ENCODE measurements around the gene CYP27C1. TPM values are rescaled to one million over a fixed set of nuclear protein-coding genes. Genes with fewer than 3 reads are reported as not detected.

CYP27C1 gene
- total and polyA plus RNA-seq, 4 donors, result 0.02 to 0.14 (median 0.07) TPM

DNA sequence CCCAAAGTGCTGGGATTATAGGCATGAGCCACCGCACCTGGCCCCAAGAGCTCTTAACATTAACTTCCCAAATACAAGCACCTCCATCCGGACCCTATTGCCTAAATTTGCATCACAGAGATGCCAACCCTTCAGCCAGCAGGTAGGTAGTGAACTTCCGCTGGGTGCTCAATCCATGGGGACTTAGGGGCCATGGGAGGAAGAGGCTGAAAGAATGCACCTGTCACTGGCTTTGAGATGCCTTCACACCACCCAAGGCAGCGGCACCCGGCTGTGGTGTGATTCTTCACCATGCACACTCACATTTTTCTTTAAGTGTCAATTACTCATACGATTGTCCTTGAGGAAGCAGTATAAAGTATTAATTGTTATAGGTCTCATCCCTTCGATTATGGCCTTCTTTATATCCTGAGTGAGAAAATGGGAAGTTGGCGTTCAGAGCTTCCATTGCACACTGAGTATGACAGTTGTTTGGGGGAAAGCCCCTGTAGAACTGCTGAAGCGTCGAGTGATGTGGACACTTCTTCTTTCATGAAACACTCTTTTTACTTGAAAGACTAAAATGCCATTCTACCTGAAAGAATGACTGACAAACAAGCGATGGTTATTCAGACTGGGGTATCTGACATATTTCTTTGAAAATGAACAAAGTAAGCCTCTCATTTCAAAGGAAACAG lies 61.3 kb downstream of the CYP27C1 start (continued):
- TF ChIP-seq CTCF (IDR thresholded peaks at IDR 0.05; ENCODE audit: low read depth, low read length, missing input control), result no peak

DNA sequence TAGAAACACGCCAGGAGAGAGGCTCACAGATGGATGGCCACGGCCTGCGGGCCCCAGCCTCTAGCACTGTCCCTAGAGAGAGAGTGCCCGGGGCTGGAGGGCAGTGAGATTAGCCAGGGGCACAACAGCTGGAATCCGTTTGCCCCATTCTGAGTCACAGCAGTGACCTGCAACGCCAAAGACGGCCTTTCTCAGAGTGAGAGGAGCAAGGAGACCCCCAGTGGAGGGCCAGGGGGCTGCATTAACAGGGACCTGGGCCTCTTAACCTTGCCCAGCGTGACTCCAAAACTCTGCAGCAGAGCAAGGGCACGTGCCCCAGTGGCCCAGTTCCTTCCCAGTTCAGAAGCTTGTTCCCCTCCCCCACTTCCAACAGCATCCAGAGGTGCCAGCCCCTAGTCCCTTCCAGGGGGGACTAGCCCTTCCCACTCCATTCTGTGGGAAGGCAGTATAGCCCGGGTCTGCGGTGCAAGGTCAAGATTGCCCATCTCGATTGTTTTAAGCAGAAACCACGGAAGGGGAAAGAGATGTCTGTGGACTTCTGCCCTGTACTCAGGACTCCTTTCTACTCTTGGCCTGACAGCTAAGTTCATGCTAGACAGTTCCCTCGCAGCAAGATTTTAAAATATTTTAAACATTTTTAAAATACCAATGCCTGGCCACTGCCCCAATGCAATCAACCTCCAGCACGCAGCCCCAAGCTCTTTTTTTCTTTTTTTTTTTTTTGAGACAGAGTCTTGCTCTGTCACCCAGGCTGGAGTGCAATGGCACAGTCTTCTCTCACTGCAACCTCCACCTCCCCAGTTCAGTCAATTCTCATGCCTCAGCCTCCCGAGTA lies 62.2 kb downstream of the CYP27C1 start:
- no peak overlapping the region for H3K4me3 ChIP-seq (ENCODE audit: low read depth in 1 of 3, low read length in 3 of 3)
- no peaks in the 10 kb centered on the region for H3K36me3 ChIP-seq (ENCODE audit: control insufficient read depth in 4 of 4, insufficient read depth in 3 of 4, low read depth in 1 of 4, low read length in 3 of 4)
- H3K9me3 ChIP-seq (ENCODE audit: control insufficient read depth in 4 of 4, low read length in 3 of 4), result no peaks in the 10 kb centered on the region
- no peak for DNase-seq (ENCODE audit: low spot score)
- WGBS, result 82% methylated on average over 16 of the region's 16 CpGs
- H3K27me3 ChIP-seq (ENCODE audit: control insufficient read depth in 4 of 4, insufficient read depth in 4 of 4, low read length in 3 of 4), result no peaks in the 10 kb centered on the region
- TF ChIP-seq CTCF (IDR thresholded peaks at IDR 0.05; ENCODE audit: low read depth, low read length, missing input control) (no peak), FOXA1 (IDR thresholded peaks at IDR 0.05) (no peak), HNF4A (conservative IDR thresholded peaks at IDR 0.05) (no peak), GABPA (IDR thresholded peaks at IDR 0.05 in 1 of 2, conservative IDR thresholded peaks at IDR 0.05 in 1 of 2) (no peak), RAD21 (IDR thresholded peaks at IDR 0.05) (no peak), YY1 (IDR thresholded peaks at IDR 0.05) (no peak), MAX (IDR thresholded peaks at IDR 0.05) (no peak), JUND (IDR thresholded peaks at IDR 0.05) (no peak), NR2F2 (IDR thresholded peaks at IDR 0.05) (no peak), HNF4G (IDR thresholded peaks at IDR 0.05) (no peak)
- TF ChIP-seq, protein P1, sequence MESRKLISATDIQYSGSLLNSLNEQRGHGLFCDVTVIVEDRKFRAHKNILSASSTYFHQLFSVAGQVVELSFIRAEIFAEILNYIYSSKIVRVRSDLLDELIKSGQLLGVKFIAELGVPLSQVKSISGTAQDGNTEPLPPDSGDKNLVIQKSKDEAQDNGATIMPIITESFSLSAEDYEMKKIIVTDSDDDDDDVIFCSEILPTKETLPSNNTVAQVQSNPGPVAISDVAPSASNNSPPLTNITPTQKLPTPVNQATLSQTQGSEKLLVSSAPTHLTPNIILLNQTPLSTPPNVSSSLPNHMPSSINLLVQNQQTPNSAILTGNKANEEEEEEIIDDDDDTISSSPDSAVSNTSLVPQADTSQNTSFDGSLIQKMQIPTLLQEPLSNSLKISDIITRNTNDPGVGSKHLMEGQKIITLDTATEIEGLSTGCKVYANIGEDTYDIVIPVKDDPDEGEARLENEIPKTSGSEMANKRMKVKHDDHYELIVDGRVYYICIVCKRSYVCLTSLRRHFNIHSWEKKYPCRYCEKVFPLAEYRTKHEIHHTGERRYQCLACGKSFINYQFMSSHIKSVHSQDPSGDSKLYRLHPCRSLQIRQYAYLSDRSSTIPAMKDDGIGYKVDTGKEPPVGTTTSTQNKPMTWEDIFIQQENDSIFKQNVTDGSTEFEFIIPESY (IDR thresholded peaks at IDR 0.05), result no peak
- no peak overlapping the region for H3K9ac ChIP-seq (ENCODE audit: low read depth in 1 of 2, low read length in 2 of 2)
- H3K4me1 ChIP-seq (ENCODE audit: control insufficient read depth in 4 of 4, insufficient read depth in 4 of 4, low read length in 3 of 4), result no peaks in the 10 kb centered on the region
- no peak overlapping the region for H3K27ac ChIP-seq (ENCODE audit: low read depth in 1 of 2, low read length in 2 of 2)

DNA sequence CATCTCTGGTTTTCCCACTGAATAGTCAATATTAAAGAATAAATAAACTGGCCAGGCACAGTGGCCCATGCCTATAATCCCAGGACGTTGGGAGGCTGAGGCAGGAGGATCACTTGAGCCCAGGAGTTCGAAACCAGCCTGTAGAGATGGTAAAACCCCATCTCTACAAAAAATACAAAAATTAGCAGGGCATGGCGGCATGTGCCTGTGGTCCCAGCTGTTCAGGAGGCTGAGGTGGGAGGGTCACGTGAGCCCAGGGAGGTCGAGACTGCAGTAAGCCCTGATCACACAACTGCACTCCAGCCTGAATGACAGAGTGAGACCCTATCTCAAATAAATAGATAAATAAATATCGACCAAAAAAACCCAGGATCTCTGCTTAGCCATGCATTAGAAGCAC lies 63.0 kb downstream of the CYP27C1 start:
- Histone ChIP-seq H3K9me3 (ENCODE audit: control insufficient read depth in 4 of 4, low read length in 3 of 4) (no peaks in the 10 kb centered on the region), H3K4me1 (ENCODE audit: control insufficient read depth in 4 of 4, insufficient read depth in 4 of 4, low read length in 3 of 4) (no peaks in the 10 kb centered on the region), H3K9ac (ENCODE audit: low read depth in 1 of 2, low read length in 2 of 2) (no peak overlapping the region), H3K4me3 (ENCODE audit: low read depth in 1 of 3, low read length in 3 of 3) (no peak overlapping the region), H3K27ac (ENCODE audit: low read depth in 1 of 2, low read length in 2 of 2) (no peak overlapping the region), H3K27me3 (ENCODE audit: control insufficient read depth in 4 of 4, insufficient read depth in 4 of 4, low read length in 3 of 4) (no peaks in the 10 kb centered on the region), H3K36me3 (ENCODE audit: control insufficient read depth in 4 of 4, insufficient read depth in 3 of 4, low read depth in 1 of 4, low read length in 3 of 4) (no peaks in the 10 kb centered on the region)
- DNase-seq (ENCODE audit: low spot score), result no peak
- 93% methylated on average over 6 of the region's 6 CpGs for WGBS
- TF ChIP-seq GABPA (IDR thresholded peaks at IDR 0.05 in 1 of 2, conservative IDR thresholded peaks at IDR 0.05 in 1 of 2) (no peak), YY1 (IDR thresholded peaks at IDR 0.05) (no peak), RXRA (IDR thresholded peaks at IDR 0.05) (no peak), JUND (IDR thresholded peaks at IDR 0.05) (no peak), HNF4A (conservative IDR thresholded peaks at IDR 0.05) (no peak), ATF3 (IDR thresholded peaks at IDR 0.05) (no peak), SP1 (IDR thresholded peaks at IDR 0.05) (no peak), EGR1 (IDR thresholded peaks at IDR 0.05; ENCODE audit: low read depth in 2 of 2) (no peak), FOXA2 (IDR thresholded peaks at IDR 0.05) (no peak)
- TF ChIP-seq, protein P2, sequence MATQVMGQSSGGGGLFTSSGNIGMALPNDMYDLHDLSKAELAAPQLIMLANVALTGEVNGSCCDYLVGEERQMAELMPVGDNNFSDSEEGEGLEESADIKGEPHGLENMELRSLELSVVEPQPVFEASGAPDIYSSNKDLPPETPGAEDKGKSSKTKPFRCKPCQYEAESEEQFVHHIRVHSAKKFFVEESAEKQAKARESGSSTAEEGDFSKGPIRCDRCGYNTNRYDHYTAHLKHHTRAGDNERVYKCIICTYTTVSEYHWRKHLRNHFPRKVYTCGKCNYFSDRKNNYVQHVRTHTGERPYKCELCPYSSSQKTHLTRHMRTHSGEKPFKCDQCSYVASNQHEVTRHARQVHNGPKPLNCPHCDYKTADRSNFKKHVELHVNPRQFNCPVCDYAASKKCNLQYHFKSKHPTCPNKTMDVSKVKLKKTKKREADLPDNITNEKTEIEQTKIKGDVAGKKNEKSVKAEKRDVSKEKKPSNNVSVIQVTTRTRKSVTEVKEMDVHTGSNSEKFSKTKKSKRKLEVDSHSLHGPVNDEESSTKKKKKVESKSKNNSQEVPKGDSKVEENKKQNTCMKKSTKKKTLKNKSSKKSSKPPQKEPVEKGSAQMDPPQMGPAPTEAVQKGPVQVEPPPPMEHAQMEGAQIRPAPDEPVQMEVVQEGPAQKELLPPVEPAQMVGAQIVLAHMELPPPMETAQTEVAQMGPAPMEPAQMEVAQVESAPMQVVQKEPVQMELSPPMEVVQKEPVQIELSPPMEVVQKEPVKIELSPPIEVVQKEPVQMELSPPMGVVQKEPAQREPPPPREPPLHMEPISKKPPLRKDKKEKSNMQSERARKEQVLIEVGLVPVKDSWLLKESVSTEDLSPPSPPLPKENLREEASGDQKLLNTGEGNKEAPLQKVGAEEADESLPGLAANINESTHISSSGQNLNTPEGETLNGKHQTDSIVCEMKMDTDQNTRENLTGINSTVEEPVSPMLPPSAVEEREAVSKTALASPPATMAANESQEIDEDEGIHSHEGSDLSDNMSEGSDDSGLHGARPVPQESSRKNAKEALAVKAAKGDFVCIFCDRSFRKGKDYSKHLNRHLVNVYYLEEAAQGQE (IDR thresholded peaks at IDR 0.05), result no peak

All from liver (tissue), 9 donors.